ENCODE measurements around the gene PPP1R3G.

DNA sequence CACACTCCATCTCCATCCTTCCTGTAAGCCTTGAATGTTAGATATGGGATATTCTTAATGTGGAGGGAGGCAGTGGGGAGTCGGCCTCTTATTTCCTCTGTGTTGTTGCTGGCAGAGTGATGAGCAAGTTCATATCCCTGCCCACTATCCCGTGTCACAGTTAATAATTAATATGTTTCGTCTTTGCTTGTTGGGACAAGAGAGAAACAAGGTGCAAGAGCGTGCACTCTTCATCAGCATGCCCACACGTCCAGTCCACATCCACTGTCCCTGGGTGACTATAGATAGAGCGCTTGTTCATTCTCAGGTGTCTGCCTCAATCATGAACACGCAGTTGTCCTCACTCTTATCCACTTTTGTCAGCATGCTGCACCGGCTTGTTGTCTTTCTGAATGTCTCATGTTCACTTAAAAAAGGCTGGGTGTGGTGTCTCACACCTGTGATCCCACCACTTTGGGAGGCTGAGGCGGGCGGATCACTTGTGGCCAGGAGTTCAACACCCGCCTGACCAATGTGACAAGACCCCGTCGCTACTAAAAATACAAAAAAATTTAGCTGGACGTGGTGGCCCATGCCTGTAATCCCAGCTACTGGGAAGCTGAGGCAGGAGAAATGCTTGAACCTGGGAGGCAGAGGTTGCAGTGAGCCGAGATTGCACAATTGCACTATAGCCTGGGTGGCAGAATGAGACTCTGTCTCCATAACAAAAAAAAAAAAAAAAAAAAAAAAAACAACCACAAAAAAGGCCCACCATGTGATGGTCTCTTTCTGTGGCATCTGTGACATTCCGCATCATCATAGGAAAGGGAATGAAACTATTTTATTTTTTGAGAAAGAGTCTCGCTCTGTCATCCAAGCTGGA is 34.2 kb downstream of the PPP1R3G start:
- TF ChIP-seq, protein P1, sequence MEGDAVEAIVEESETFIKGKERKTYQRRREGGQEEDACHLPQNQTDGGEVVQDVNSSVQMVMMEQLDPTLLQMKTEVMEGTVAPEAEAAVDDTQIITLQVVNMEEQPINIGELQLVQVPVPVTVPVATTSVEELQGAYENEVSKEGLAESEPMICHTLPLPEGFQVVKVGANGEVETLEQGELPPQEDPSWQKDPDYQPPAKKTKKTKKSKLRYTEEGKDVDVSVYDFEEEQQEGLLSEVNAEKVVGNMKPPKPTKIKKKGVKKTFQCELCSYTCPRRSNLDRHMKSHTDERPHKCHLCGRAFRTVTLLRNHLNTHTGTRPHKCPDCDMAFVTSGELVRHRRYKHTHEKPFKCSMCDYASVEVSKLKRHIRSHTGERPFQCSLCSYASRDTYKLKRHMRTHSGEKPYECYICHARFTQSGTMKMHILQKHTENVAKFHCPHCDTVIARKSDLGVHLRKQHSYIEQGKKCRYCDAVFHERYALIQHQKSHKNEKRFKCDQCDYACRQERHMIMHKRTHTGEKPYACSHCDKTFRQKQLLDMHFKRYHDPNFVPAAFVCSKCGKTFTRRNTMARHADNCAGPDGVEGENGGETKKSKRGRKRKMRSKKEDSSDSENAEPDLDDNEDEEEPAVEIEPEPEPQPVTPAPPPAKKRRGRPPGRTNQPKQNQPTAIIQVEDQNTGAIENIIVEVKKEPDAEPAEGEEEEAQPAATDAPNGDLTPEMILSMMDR (IDR thresholded peaks at IDR 0.05): no peak
- no peak for TF ChIP-seq POLR2A (IDR thresholded peaks at IDR 0.05)
